Cardiac fibroblast (primary cell): ENCODE measurements around the gene SH2D7.
A peak's percentile ranks its signal among the peaks of the same experiment; 100 is the strongest.

ENCODE experiments used
- DNase-seq, 2 donors: peaks; one replicate each; pipeline versions ENCODE4 v3.0.0 to v3.0.0-alpha.2; 2010; ENCODE audit warnings: low read depth in 2 of 2
- H3K4me3 ChIP-seq, 2 donors: replicated peaks in 1 of 2; 1 replicate in 1 of 2; 2 replicates in 1 of 2; pipeline ENCODE4 v1.5.1; 2011; ENCODE audit warnings: low read depth in 2 of 2, low read length in 2 of 2, mild to moderate bottlenecking in 2 of 2, moderate library complexity in 1 of 2
- CTCF ChIP-seq: IDR thresholded peaks from one replicate; pipeline ENCODE4 v1.5.1; 2011; ENCODE audit warnings: low read depth, mild to moderate bottlenecking, low read length, inconsistent platforms

Gene SH2D7

GRCh38 chr15:78093242-78094020, 1.1 kb downstream of the SH2D7 start:
- no peak overlapping the region for H3K4me3 ChIP-seq
- no peak for TF ChIP-seq CTCF
- peak; percentile 88 to 90 for DNase-seq

DNA sequence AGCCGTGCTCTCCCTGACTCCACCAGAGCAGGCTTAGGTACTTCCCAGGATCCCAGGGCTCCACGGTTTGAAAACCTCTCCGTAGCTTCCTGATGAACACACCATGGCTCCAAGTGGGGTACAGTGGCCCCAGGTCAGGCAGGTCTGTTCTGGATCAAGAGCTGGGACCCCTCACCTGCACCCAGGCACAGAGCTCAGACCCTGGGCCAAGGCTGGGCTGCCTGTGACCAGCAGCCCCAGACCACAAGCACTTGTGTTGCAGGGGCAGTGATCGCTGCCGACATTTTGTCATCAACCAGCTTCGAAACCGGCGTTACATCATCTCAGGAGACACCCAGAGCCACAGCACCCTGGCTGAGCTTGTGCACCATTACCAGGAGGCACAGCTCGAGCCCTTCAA, 5.3 kb downstream of the SH2D7 start:
- no peak for TF ChIP-seq CTCF
- DNase-seq: no peak
- no peak overlapping the region for H3K4me3 ChIP-seq

DNA sequence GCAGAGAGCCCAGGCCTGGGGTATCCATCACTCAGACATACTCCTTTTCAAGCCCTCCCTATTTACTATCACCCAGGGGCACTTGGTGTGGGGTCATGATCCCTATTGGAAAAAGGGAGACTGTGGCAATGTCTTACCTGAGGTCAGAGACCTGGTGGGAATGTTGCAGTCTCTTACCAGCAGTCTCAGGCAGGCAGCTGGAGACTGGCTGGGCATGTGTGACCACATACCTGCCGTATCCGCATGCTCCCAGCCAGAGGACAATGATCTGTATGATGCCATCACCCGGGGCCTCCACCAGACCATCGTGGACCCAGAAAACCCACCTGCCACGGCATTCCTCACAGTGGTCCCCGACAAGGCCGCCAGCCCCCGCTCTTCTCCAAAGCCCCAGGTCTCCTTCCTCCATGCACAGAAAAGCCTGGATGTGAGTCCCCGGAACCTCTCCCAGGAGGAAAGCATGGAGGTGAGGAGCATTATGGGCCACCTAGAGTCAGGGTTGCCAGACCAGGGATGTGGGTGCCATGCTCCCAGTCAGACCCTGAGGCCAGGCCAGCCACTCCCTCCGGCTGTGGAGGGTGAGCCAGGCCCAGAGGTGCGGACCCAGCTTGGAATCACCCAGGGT, 5.9 kb downstream of the SH2D7 start:
- H3K4me3 ChIP-seq: no peak overlapping the region
- DNase-seq: no peak

GRCh38 chr15:78100886-78101285, 8.5 kb downstream of the SH2D7 start:
- TF ChIP-seq CTCF: no peak

More for the DNA sequence above, 5.9 kb downstream of the SH2D7 start:
- no peak for TF ChIP-seq CTCF

DNA sequence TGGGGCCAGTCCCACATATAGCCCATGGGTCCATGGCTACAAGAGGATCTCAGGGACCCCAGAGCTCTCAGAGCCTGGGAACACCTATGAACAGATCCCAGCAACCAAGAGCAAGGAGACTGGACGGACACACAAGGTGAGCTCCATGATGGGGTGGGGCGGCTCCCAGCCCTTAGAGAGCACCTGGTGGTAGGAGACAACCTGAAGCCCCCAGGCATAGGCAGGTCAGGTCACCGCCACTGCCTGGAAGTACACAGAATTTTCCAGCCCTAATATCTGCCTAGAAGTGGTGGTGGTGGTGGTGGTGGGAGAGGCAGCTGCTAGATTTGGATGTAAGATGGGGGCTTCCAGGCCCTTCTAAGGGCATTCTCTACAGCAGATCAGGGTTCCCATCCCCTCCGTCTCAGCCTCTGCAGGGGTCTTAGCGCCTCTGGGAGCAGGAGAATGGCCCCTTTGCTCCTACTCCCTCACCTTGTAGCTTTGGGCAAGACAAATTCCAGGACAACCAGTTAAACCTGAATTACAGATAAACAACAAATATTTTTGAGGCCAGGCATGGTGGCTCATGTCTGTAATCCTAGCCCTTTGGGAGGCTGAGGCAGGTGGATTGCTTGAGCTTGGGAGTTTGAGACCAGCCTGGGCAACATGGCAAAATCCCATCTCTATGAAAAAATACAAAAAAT, 9.2 kb downstream of the SH2D7 start:
- no peak for DNase-seq
- no peak for TF ChIP-seq CTCF
- no peak overlapping the region for H3K4me3 ChIP-seq

More at GRCh38 chr15:78100886-78101285, 8.5 kb downstream of the SH2D7 start:
- DNase-seq: no peak
- H3K4me3 ChIP-seq: no peak overlapping the region

- TF ChIP-seq CTCF: no peak
- H3K4me3 ChIP-seq: no peak overlapping the region
- DNase-seq: no peak
These were observed 9.8 kb downstream of the SH2D7 start for GRCh38 chr15:78102211-78102610.
